MM.1S (cell line): ENCODE results near the gene PLEKHA5.

Experiments used
- DNase-seq: peaks from one replicate; pipeline ENCODE4 v3.0.0-alpha.2; 2015
- H2AFZ ChIP-seq: fragments of 300-600 bp; sonication (generic); 2 replicates; pipeline ENCODE4 v1.6.0; 2016; ENCODE audit warnings: antibody characterized with exemption, low read length
- H3F3A ChIP-seq: fragments of 300-600 bp; sonication (generic); 2 replicates; pipeline ENCODE4 v1.6.1; 2016; ENCODE audit warnings: mild to moderate bottlenecking, antibody characterized with exemption, low read length, moderate library complexity, mixed read lengths; ENCODE audit not compliant: insufficient read depth
- H3K27ac ChIP-seq: fragments of 300-600 bp; sonication (generic); 2 replicates; pipeline ENCODE4 v1.5.1; 2016; ENCODE audit warnings: mild to moderate bottlenecking, low read length
- H3K27me3 ChIP-seq: fragments of 300-600 bp; sonication (generic); replicated peaks from 2 replicates; pipeline ENCODE4 v1.6.0; 2016; ENCODE audit warnings: low read length; ENCODE audit not compliant: insufficient read depth
- H3K36me3 ChIP-seq: fragments of 300-600 bp; sonication (generic); replicated peaks from 2 replicates; pipeline ENCODE4 v1.6.1; 2016; ENCODE audit warnings: mild to moderate bottlenecking, low read length, mixed read lengths; ENCODE audit not compliant: insufficient read depth
- H3K4me1 ChIP-seq: fragments of 300-600 bp; sonication (generic); 2 replicates; pipeline ENCODE4 v1.6.1; 2016; ENCODE audit warnings: low read length, mixed read lengths
- H3K4me2 ChIP-seq: fragments of 300-600 bp; sonication (generic); 2 replicates; pipeline ENCODE4 v1.6.0; 2016; ENCODE audit warnings: low read depth, low read length
- H3K4me3 ChIP-seq: fragments of 300-600 bp; sonication (generic); 2 replicates; pipeline ENCODE4 v1.5.1; 2016; ENCODE audit warnings: low read length, mixed read lengths
- H3K79me2 ChIP-seq: fragments of 300-600 bp; sonication (generic); 2 replicates; pipeline ENCODE4 v1.6.1; 2016; ENCODE audit warnings: mixed run types, low read length, mixed read lengths
- H3K9ac ChIP-seq: fragments of 300-600 bp; sonication (generic); 2 replicates; pipeline ENCODE4 v1.6.1; 2016; ENCODE audit warnings: low read length, mixed read lengths
- H3K9me2 ChIP-seq: fragments of 300-600 bp; sonication (generic); replicated peaks from 2 replicates; pipeline ENCODE4 v1.6.1; 2016; ENCODE audit warnings: mild to moderate bottlenecking, low read length, mixed read lengths; ENCODE audit not compliant: insufficient read depth
- H3K9me3 ChIP-seq: fragments of 300-600 bp; sonication (generic); replicated peaks from 2 replicates; pipeline ENCODE4 v1.6.1; 2016; ENCODE audit warnings: mild to moderate bottlenecking, low read length, mixed read lengths; ENCODE audit not compliant: insufficient read depth
- H4K20me1 ChIP-seq: fragments of 300-600 bp; sonication (generic); 2 replicates; pipeline ENCODE4 v1.6.1; 2016; ENCODE audit warnings: mild to moderate bottlenecking, low read length, moderate library complexity, mixed read lengths; ENCODE audit not compliant: insufficient read depth
- CTCF ChIP-seq: fragments of 300-600 bp; sonication (generic); IDR thresholded peaks from 2 replicates; pipeline ENCODE4 v1.5.1; 2016; ENCODE audit warnings: antibody characterized with exemption, low read length, mixed read lengths
- EZH2 ChIP-seq: fragments of 300-600 bp; sonication (generic); optimal IDR thresholded peaks from 2 replicates; pipeline ENCODE3; 2017; ENCODE audit warnings: low read depth, mild to moderate bottlenecking, antibody characterized with exemption, low read length, mixed read lengths
- EZH2phosphoT487 ChIP-seq: fragments of 300-600 bp; sonication (generic); IDR thresholded peaks from 2 replicates; pipeline ENCODE4 v1.6.1; 2018; ENCODE audit warnings: antibody characterized with exemption, low read length

The PLEKHA5 gene

GRCh38 chr12:19214020-19214419 is 84.5 kb downstream of the PLEKHA5 start:
- H3K27me3 ChIP-seq: no peaks in the 10 kb centered on the region
- peaks cover 7% of the 10 kb centered on the region for H3K4me1 ChIP-seq
- H3K36me3 ChIP-seq: no peaks in the 10 kb centered on the region
- no peak overlapping the region for H3K4me2 ChIP-seq
- no peak overlapping the region for H2AFZ ChIP-seq
- H3K9ac ChIP-seq: no peak overlapping the region
- H3K9me2 ChIP-seq: no peaks in the 10 kb centered on the region
- H3K4me3 ChIP-seq: no peak overlapping the region
- H4K20me1 ChIP-seq: no peaks in the 10 kb centered on the region
- H3K9me3 ChIP-seq: no peaks in the 10 kb centered on the region
- no peak overlapping the region for H3K27ac ChIP-seq
- H3K79me2 ChIP-seq: no peaks in the 10 kb centered on the region
- DNase-seq: no peak
- H3F3A ChIP-seq: peaks cover 3% of the 10 kb centered on the region; the same call in 1 of the 2 replicates
- TF ChIP-seq EZH2phosphoT487: no peak
- TF ChIP-seq CTCF: no peak
- TF ChIP-seq EZH2: no peak

GRCh38 chr12:19215115-19215514 is 85.6 kb downstream of the PLEKHA5 start:
- H3K79me2 ChIP-seq: no peaks in the 10 kb centered on the region

GRCh38 chr12:19217446-19217845 is 87.9 kb downstream of the PLEKHA5 start:
- Histone ChIP-seq H3F3A (peaks cover 3% of the 10 kb centered on the region; the same call in 1 of the 2 replicates), H3K4me1 (peaks cover 7% of the 10 kb centered on the region), H3K9me3 (no peaks in the 10 kb centered on the region), H3K4me2 (no peak overlapping the region), H4K20me1 (no peaks in the 10 kb centered on the region), H3K4me3 (no peak overlapping the region), H3K27me3 (no peaks in the 10 kb centered on the region), H3K79me2 (no peaks in the 10 kb centered on the region), H3K9me2 (no peaks in the 10 kb centered on the region), H3K9ac (no peak overlapping the region), H3K36me3 (no peaks in the 10 kb centered on the region), H3K27ac (no peak overlapping the region), H2AFZ (no peak overlapping the region)
- DNase-seq: no peak
- TF ChIP-seq EZH2phosphoT487 (no peak), EZH2 (no peak), CTCF (no peak)

More at GRCh38 chr12:19215115-19215514, 85.6 kb downstream of the PLEKHA5 start:
- Histone ChIP-seq H3K36me3 (no peaks in the 10 kb centered on the region), H3K9me3 (no peaks in the 10 kb centered on the region), H4K20me1 (no peaks in the 10 kb centered on the region), H3K27ac (no peak overlapping the region), H3K9me2 (no peaks in the 10 kb centered on the region), H3K27me3 (no peaks in the 10 kb centered on the region), H3K4me1 (peaks cover 7% of the 10 kb centered on the region), H2AFZ (no peak overlapping the region), H3K9ac (no peak overlapping the region), H3K4me3 (no peak overlapping the region), H3F3A (peaks cover 3% of the 10 kb centered on the region; the same call in 1 of the 2 replicates), H3K4me2 (no peak overlapping the region)
- no peak for TF ChIP-seq EZH2
- TF ChIP-seq CTCF: no peak
- TF ChIP-seq EZH2phosphoT487: no peak
- DNase-seq: no peak
